ACC112 (cell line): ENCODE results near the gene NDEL1.
A peak's percentile ranks its signal among the peaks of the same experiment; 100 is the strongest.

Experiments used
- H2AFZ ChIP-seq: fragments of 200-600 bp; sonication (generic); one replicate; pipeline ENCODE4 v1.6.0; 2017; ENCODE audit warnings: antibody characterized with exemption, low read length; ENCODE audit not compliant: unreplicated experiment
- H3K27ac ChIP-seq: fragments of 200-600 bp; sonication (generic); 2 replicates; pipeline ENCODE4 v1.5.1; 2014; ENCODE audit warnings: low read depth, mild to moderate bottlenecking, antibody characterized with exemption, low read length, moderate library complexity
- H3K27me3 ChIP-seq: fragments of 200-600 bp; sonication (generic); 2 replicates; pipeline ENCODE4 v1.6.1; 2014; ENCODE audit warnings: mild to moderate bottlenecking, antibody characterized with exemption, low read length, moderate library complexity, mixed read lengths; ENCODE audit not compliant: insufficient read depth
- H3K36me3 ChIP-seq: fragments of 200-600 bp; sonication (generic); 2 replicates; pipeline ENCODE4 v1.6.1; 2016; ENCODE audit warnings: mild to moderate bottlenecking, antibody characterized with exemption, low read length, moderate library complexity, mixed read lengths; ENCODE audit not compliant: insufficient read depth
- H3K4me1 ChIP-seq: fragments of 200-600 bp; sonication (generic); one replicate; pipeline ENCODE4 v1.6.1; 2016; ENCODE audit warnings: low read length, mixed read lengths; ENCODE audit not compliant: insufficient read depth, unreplicated experiment, control insufficient read depth
- H3K4me3 ChIP-seq: fragments of 200-600 bp; sonication (generic); 2 replicates; pipeline ENCODE4 v1.5.1; 2014; ENCODE audit warnings: mild to moderate bottlenecking, low read depth, low read length
- H3K79me2 ChIP-seq: fragments of 200-600 bp; sonication (generic); one replicate; pipeline ENCODE4 v1.6.0; 2016; ENCODE audit warnings: low read length; ENCODE audit not compliant: control insufficient read depth, unreplicated experiment, insufficient read depth

Gene NDEL1

GRCh38 chr17:8477171-8477570 is 41.5 kb downstream of the NDEL1 start:
- peaks cover 10% of the 10 kb centered on the region for H3K36me3 ChIP-seq
- no peak overlapping the region for H2AFZ ChIP-seq
- no peak overlapping the region for H3K27ac ChIP-seq
- H3K79me2 ChIP-seq: no peaks in the 10 kb centered on the region
- no peaks in the 10 kb centered on the region for H3K27me3 ChIP-seq
- H3K4me3 ChIP-seq: no peak overlapping the region
- peaks cover 4% of the 10 kb centered on the region for H3K4me1 ChIP-seq

DNA sequence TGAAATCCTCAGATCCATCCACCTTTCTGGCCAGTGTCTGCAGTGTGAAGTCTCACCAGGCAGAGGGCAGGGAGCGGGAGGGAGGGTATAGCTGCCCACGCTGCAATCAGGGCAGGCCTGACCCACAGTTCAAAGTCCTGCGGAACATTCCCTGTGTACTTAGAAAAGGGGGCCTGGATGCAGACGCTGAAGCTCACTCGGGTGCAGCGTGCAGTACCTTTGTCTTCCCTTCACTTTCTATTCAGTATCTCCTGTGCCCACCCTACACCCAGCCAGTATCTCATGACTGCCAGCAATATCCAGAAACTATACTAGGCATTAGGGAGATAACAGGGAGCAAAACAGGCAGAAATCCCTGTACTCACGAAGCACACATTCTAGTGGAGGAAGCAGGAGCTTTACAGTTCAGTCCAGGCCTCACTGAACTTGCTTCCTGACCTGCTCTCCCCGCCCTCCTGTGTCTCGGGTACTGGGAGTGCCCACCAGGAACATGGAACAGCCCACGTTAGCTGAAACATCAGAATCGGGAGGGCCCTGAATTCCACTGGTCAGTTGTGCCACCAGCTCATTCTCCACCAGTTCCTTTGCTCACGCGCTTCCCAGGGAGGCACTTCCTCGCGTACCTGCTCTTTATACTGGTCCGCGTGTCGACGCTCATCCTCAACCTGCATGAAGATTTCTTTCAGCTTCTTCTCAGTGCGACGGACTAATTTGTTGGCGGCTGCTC is 42.2 kb downstream of the NDEL1 start:
- H2AFZ ChIP-seq: no peak overlapping the region
- peaks cover 12% of the 10 kb centered on the region for H3K36me3 ChIP-seq
- no peaks in the 10 kb centered on the region for H3K79me2 ChIP-seq
- no peaks in the 10 kb centered on the region for H3K27me3 ChIP-seq
- no peak overlapping the region for H3K27ac ChIP-seq
- no peak overlapping the region for H3K4me3 ChIP-seq
- H3K4me1 ChIP-seq: peaks cover 4% of the 10 kb centered on the region

DNA sequence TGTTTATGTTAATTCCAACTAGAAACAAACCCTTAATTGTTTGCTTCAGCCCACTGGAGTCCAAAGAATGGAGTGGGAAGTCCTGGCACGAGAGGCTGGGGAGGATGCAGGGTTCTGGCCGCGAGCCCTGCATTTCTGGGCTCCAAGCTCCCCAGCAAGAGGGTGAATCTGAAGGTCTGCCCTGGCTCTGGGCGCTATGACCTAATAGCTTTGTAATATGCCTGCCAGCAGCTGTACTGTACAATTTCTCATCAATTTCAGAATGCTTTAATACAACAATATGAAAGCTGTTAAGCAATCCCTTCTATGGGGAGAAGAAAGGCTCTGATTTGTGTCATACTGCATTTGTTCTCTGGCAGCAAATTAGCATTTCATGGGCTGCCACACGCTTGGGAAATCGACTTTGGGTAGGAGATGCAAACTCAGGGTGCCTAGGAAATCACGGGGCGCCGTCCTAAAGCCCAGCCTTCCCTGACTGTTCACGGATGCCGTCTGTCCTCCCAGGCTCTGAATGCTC is 43.8 kb downstream of the NDEL1 start:
- Histone ChIP-seq H3K79me2 (no peaks in the 10 kb centered on the region), H3K4me1 (peaks cover 4% of the 10 kb centered on the region), H2AFZ (no peak overlapping the region), H3K27me3 (no peaks in the 10 kb centered on the region), H3K27ac (peak overlapping the region; percentile 37; the same call in 1 of the 2 replicates), H3K4me3 (no peak overlapping the region), H3K36me3 (peaks cover 27% of the 10 kb centered on the region)

DNA sequence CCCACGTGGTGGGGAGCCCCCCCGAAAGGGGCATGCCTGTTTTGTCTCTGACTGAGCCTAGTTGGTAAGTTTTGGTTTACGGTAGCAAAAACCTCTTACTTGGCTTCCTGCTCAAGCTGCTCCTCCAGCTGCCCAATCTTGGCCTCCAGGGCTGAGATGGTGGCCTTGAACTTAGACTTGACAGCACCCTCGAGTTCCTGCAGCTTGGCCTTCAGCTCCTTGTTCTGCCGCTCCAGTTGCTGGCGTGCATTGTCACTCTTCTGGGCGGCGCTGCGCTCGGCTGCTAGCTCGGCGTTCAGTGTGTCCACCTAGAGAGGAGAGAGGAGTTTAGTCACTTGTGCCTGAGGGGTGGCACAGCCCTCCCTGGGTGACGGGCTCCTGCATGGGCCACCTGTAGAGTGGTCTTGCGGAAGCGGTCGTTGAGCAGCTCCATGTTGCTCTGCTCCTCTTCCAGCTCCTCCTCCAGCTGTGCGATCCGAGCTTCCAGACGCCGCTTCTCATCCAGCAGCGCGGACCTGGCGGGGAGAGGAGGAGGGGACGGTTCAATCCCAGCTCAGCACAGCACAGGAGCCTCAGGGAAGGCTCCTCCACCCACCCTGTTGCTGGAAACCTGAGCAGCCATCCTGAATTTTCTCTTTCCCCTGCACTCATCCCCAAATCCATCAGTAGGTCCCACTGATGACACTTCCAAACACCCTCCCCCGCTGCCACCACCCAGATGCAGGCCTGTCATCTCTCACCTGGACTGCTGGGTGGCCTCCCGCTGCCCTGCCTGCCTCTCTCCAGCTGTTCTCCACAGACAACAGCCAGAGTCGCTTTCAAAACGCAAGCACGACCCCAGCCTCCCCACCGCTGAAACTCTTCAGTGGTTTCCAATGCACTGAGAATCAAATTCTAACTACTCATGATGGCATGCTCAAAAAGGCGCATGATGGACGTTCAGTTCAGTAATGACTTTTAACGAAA is 44.6 kb downstream of the NDEL1 start:
- peaks cover 30% of the 10 kb centered on the region for H3K36me3 ChIP-seq
- peak overlapping the region; percentile 37; the same call in 1 of the 2 replicates for H3K27ac ChIP-seq

DNA sequence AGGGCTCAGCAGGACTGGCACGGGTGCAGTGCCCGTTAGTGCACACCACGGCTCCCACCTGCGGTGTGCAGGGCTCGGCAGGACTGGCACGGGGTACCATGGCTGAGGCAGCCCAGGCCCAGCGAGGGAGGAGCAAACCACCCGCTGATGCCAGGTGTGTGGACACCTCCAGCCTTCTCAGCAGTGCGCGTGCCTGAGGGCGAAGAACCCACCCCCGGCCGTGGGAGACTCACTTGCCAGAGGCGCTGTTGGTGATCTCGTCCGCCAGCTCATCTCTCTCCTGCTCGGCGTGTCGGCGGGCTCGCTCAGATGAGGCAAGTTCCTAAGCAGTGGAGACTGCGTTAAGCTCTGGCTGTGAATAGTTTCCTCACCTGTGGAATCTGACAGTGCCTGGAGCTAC is 45.4 kb downstream of the NDEL1 start:
- Histone ChIP-seq H3K4me1 (peaks cover 4% of the 10 kb centered on the region), H3K79me2 (no peaks in the 10 kb centered on the region), H3K4me3 (no peak overlapping the region), H3K36me3 (peaks cover 34% of the 10 kb centered on the region), H3K27ac (no peak overlapping the region), H2AFZ (no peak overlapping the region), H3K27me3 (no peaks in the 10 kb centered on the region)

More for the DNA sequence above, 44.6 kb downstream of the NDEL1 start:
- Histone ChIP-seq H3K4me3 (no peak overlapping the region), H3K79me2 (no peaks in the 10 kb centered on the region), H3K27me3 (no peaks in the 10 kb centered on the region), H3K4me1 (peaks cover 4% of the 10 kb centered on the region), H2AFZ (no peak overlapping the region)

GRCh38 chr17:8481703-8482102 is 46.0 kb downstream of the NDEL1 start:
- no peaks in the 10 kb centered on the region for H3K79me2 ChIP-seq
- H3K36me3 ChIP-seq: peaks cover 34% of the 10 kb centered on the region
- no peak overlapping the region for H2AFZ ChIP-seq

DNA sequence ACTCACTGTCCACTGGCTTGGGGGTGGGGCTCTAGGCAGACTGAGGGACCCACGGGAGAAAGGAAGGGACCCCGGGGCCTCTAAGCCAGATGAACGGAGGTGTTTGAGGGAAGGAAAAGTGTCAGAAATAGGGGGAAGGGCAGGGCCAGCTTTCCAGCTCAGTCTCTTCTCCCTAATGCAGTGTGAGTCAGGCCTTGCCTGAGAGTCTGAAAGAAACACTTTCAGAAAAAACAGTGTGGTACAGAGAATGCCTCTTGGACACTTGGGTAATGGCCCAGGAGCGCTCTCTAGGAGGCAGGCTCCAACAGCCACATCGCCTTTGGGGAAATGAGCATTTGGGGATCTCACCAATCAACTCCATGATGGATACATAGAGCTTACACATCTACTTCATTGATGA is 46.9 kb downstream of the NDEL1 start:
- peaks cover 41% of the 10 kb centered on the region for H3K36me3 ChIP-seq
- H3K27ac ChIP-seq: no peak overlapping the region
- H3K27me3 ChIP-seq: no peaks in the 10 kb centered on the region
- no peak overlapping the region for H3K4me3 ChIP-seq
- H3K4me1 ChIP-seq: peaks cover 4% of the 10 kb centered on the region
- no peak overlapping the region for H2AFZ ChIP-seq
- H3K79me2 ChIP-seq: no peaks in the 10 kb centered on the region

More at GRCh38 chr17:8481703-8482102, 46.0 kb downstream of the NDEL1 start:
- H3K4me3 ChIP-seq: no peak overlapping the region
- no peaks in the 10 kb centered on the region for H3K27me3 ChIP-seq
- no peak overlapping the region for H3K27ac ChIP-seq
- peaks cover 4% of the 10 kb centered on the region for H3K4me1 ChIP-seq

DNA sequence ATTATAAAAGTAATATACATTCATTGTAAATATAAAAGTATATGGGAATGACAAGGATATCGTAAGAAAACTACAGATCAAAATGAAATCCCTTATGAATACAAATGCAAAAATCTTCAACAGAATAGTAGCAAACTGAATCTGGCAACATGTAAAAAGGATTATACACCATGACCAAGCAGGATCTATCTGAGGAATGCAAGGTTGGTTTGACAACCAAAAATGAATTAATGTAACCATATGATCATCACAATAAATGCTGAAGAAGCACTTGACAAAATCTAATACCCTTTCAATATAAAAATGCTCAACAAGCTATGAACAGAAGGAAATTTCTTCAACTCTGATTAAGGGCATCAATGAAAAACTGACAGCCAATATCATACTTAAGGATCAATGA is 48.8 kb downstream of the NDEL1 start:
- Histone ChIP-seq H3K27ac (no peak overlapping the region), H2AFZ (no peak overlapping the region), H3K4me1 (peaks cover 11% of the 10 kb centered on the region), H3K27me3 (no peaks in the 10 kb centered on the region), H3K36me3 (peaks cover 41% of the 10 kb centered on the region), H3K4me3 (no peak overlapping the region), H3K79me2 (no peaks in the 10 kb centered on the region)

- no peak overlapping the region for H3K4me3 ChIP-seq
- peaks cover 44% of the 10 kb centered on the region for H3K36me3 ChIP-seq
- H3K79me2 ChIP-seq: no peaks in the 10 kb centered on the region
- no peaks in the 10 kb centered on the region for H3K27me3 ChIP-seq
- H3K4me1 ChIP-seq: peaks cover 16% of the 10 kb centered on the region
- no peak overlapping the region for H2AFZ ChIP-seq
- no peak overlapping the region for H3K27ac ChIP-seq
Observed at GRCh38 chr17:8485491-8485890, 49.8 kb downstream of the NDEL1 start.

- Histone ChIP-seq H3K4me1 (peaks cover 16% of the 10 kb centered on the region), H3K36me3 (peaks cover 44% of the 10 kb centered on the region), H2AFZ (no peak overlapping the region), H3K79me2 (no peaks in the 10 kb centered on the region), H3K27ac (no peak overlapping the region), H3K4me3 (no peak overlapping the region), H3K27me3 (no peaks in the 10 kb centered on the region)
Observed at GRCh38 chr17:8487130-8487645, 51.5 kb downstream of the NDEL1 start.
